Epithelial cell of esophagus (primary cell): ENCODE measurements around the gene MPLKIP.
"Not testable (repeated sequence)": the region's sequence is repeated elsewhere in the genome, so short reads cannot be mapped to it uniquely, and the experiment has no call there.

ENCODE experiments used
- DNase-seq: peaks from one replicate; pipeline ENCODE4 v3.0.0; 2010; ENCODE audit warnings: low read depth
- H3K4me3 ChIP-seq: 2 replicates; pipeline ENCODE4 v1.5.1; 2011; ENCODE audit warnings: mild to moderate bottlenecking, low read length, control low read depth
- TF ChIP-seq, protein P1 (sequence below): IDR thresholded peaks from 2 replicates; pipeline ENCODE4 v1.5.1; 2011; ENCODE audit warnings: low read depth, mild to moderate bottlenecking, low read length, control low read depth, inconsistent platforms; ENCODE audit not compliant: insufficient read depth; ENCODE audit errors: missing control alignments

The MPLKIP gene

DNA sequence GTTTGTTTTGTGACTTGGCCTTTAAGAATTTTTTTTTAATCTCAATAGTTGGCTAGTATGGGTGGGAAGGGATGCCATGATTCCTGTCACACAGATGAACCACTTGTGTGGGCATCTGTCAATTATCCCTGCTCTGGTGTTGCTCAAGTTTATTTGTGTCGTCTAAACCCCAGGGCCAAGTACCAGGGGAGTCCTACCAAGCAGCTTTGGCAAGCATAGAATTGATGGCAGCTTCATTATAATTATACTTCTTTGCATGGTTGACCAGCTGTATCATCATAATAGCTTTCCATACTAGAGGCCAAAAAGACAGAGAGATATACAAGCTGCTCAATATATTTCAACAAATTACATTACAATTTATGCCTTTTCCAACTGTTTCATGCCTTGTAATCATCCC, 30.8 kb upstream of the MPLKIP start:
- H3K4me3 ChIP-seq = no peak overlapping the region
- TF ChIP-seq, protein P1, sequence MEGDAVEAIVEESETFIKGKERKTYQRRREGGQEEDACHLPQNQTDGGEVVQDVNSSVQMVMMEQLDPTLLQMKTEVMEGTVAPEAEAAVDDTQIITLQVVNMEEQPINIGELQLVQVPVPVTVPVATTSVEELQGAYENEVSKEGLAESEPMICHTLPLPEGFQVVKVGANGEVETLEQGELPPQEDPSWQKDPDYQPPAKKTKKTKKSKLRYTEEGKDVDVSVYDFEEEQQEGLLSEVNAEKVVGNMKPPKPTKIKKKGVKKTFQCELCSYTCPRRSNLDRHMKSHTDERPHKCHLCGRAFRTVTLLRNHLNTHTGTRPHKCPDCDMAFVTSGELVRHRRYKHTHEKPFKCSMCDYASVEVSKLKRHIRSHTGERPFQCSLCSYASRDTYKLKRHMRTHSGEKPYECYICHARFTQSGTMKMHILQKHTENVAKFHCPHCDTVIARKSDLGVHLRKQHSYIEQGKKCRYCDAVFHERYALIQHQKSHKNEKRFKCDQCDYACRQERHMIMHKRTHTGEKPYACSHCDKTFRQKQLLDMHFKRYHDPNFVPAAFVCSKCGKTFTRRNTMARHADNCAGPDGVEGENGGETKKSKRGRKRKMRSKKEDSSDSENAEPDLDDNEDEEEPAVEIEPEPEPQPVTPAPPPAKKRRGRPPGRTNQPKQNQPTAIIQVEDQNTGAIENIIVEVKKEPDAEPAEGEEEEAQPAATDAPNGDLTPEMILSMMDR = no peak
- DNase-seq = no peak

DNA sequence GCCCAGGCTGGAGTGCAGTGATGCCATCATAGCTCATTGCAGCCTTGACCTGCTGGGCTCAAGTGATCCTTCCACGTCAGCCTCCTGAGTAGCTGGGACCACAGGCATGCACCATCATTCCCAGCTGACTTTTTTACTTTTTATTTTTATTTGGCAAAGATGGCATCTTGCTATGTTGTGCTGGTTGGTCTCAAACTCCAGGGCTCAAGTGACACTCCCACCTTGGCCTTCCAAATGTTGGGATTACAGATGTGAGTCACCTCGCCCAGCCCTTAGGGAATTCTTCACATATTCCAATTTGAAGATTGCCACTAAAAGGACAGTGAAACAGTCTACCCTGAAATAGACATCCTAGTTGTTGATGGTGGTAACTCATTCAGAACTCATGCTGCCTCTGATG, 28.1 kb upstream of the MPLKIP start:
- TF ChIP-seq, protein P1 = no peak
- DNase-seq = no peak
- no peak overlapping the region for H3K4me3 ChIP-seq

DNA sequence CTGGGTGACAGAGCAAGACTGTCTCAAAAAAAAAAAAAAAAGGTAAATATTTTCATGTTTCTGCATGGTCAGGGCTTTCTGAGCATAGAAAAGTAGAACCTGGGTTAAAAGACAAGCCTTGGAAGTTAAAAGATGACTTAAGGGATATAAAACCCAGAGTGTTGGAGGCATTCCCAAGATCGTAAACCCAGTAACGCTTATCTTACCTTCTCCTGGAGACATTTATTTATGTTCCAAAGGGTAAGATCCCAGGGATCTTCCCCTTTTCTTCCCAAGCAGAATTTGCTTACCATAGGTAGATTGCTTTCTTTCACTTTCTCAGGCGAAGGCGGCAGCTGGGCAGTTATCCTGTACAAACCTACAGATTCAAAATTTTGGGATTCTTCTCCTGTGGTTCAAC, 22.6 kb upstream of the MPLKIP start:
- TF ChIP-seq, protein P1 = no peak
- no peak for DNase-seq
- H3K4me3 ChIP-seq = no peak overlapping the region

DNA sequence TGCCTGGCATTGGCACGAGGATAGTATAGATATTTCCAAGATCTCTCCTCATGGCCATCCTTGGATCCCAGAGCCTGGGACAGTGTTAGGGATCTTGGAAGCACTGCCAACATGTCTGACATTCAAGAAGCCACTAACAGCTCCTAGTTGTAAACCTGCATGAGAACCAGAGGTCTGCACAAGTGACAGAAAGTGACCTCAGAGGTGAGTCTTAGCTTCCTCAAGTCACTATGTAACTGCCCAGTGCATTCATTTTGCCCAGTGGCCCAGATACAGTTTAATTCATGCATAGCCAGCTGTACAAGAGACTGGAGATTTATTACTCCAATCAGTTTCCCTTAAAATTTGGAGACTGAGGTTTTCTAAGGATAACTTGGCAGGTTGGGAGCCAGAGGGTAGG, 17.1 kb upstream of the MPLKIP start:
- TF ChIP-seq, protein P1 = no peak
- no peak overlapping the region for H3K4me3 ChIP-seq
- DNase-seq = no peak

DNA sequence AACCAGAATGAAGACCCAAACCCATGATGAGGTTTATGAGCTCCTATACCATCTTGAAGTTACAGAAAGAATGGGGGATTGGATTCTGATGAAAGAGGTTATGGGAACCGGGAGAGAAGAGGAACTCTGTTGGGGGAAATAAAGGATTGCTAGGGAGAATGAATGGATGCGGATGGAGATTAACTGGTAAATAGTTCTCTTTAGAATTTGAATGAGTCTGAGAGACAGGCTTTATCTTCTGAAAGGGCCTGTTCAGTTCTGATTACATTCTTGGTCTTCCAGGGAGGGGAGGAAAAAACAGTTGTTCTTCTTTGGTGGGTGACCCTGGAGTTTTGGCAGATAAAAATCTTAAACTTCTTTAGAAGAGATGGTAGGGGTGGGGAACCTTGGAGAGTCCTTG, 14.2 kb upstream of the MPLKIP start:
- no peak overlapping the region for H3K4me3 ChIP-seq
- TF ChIP-seq, protein P1 = no peak
- DNase-seq = no peak

DNA sequence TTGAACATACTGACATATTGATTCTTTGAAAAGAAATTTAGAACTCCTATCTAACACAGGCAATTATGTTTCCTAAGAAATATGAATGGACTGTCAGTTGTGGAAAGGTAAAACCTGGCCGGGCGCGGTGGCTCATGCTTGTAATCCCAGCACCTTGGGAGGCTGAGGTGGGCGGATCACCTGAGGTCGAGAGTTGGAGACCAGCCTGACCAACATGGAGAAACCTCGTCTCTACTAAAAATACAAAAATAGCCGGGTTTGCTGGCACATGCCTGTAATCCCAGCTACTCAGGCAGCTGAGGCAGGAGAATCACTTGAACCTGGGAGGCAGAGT, 13.8 kb upstream of the MPLKIP start:
- not testable (repeated sequence) for DNase-seq, H3K4me3 ChIP-seq

DNA sequence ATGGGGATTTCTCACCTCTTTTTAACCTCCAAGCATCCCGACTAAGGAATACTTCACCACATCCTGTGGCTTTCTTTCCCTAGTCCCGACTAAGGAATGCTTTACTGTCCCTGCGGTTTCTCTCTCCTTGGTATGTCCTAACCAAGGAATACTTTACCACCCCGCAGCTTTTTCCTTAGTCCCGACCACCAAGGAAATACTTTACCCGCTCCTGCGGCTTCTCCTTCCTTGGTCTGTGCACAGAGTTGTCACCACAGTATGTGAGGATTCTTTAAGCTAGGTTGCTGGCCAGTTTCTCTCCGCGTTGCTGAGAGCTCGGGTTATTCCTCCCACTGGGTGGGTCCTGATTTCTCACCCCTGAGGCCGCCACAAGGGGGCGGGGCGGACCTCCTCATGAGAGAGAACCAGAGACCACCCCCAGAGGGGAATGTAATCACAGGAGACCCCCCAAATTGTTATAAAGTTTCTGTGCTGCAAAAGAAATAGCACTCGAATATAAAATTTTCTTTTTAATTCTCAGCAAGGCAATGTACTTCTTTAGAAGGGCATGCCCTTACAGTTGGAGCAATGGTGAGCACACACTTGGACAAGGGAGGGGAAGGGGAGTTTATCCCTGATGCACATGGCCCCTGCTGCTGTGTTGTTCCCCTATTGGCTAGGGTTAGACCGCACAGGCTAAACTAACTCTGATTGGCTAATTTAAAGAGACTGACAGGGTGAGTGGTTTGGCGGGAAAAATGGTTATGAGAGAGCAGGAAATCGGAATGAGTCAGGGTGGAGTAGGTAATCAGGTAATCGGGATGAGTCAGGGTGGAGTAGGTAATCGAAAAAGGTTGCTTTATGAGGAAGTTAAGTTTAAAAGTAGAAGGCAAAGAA, 13.2 kb upstream of the MPLKIP start:
- no peak for DNase-seq
- no peak overlapping the region for H3K4me3 ChIP-seq
- TF ChIP-seq, protein P1 = no peak

DNA sequence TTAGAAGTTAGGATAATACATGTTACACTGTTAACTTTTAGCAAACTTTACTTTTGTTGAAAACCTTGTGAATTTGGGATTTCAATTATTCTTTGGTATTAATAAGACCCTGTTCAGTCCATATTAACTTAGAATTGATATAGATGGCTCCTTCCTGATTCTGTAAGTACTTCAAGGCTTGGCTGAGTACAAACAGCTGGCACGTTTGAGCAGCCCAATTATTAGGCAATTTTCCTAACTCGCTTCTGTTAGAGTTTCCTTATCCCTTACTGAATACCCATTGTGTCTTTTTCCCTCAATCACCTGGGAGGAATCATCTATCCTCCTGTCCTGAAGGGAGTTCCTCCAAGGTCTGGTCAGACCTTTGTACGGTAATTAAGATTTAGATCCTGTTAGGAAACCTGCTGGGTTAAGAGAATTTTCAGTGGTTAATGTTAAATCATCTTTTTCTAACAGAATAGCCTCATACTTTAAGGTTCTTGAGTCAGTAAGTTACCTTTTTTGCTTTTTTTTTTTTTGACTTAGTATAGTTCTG, 11.2 kb upstream of the MPLKIP start:
- not testable (repeated sequence) for DNase-seq, H3K4me3 ChIP-seq

DNA sequence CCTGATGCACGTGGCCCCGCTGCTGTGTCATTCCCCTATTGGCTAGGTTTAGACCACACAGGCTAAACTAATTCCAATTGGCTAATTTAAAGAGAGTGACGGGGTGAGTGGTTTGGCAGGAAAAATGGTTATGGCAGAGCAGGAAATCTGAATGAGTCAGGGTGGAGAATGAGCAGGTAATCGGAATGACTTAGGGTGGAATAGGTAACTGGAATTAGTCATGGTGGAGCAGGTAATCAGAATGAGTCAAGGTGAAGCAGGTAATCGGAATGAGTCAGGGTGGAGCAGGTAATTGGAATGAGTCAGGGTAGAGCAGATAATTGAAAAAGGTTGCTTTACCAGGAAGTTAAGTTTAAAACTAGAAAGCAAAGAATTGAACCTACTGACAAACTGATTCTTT, 7.5 kb upstream of the MPLKIP start:
- DNase-seq = peak; percentile 93
- not testable (repeated sequence) for H3K4me3 ChIP-seq

DNA sequence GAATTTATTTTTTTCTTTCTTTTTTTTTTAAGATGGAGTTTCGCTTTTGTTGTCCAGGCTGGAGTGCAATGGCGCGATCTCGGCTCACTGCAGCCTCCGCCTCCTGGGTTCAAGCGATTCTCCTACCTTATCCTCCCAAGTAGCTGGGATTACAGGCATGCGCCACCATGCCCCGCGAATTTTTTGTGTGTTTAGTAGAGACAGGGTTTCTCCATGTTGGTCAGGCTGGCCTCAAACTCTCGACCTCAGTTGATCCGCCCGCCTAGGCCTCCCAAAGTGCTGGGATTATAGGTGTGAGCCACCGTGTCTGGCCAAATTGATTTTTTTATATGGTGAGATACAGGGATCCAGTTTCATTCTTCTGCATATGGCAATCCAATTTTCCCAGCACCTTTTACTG, 5.5 kb upstream of the MPLKIP start:
- not testable (repeated sequence) for H3K4me3 ChIP-seq, DNase-seq
